ENCODE measurements around the gene PLXDC1.

GRCh38 chr17:39077252-39077651 lies 74.2 kb downstream of the PLXDC1 start:
- TF ChIP-seq CTCF (IDR thresholded peaks at IDR 0.05) (no peak), POLR2A (IDR thresholded peaks at IDR 0.05) (no peak)

Data from right lobe of liver (tissue), 4 donors.